Measurements from ENCODE around the gene JAML.

The JAML gene

DNA sequence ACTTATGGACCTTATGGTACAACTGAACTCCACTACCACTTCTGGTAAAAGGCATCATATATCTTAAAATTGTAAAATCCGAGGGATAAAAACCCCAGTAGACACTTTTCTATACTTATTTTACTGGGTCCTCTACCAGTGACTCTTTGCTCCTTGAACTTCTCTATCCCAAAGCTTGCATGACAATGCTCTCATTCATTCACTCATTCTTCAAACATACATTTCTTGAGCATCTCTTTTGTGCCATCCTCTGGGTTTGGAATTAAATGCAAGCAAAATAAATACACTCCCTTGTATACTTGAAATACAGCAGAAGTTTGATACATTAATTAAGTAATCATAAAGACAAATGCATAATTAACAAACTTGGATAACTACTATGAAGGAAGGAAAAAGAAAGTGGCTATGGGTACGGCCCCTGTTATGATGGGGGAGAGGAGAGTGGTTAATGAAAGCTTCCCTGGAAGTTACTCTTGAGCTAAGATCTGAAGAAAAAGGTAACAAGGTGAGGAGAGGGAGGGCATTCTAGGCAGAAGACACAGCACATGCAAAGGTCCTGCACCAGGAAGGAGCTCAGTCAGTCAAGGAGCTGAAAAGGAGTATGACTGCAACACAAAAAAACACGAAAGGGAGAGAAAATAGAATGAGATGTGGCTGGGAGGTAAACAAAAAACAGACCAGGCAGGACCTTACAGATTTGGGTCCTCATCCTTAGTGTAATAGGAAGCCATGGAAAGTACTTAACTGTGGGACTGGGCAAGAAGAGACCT is 19.4 kb upstream of the JAML start:
- no peaks in the 10 kb centered on the region for H3F3A ChIP-seq (ENCODE audit: insufficient read depth, low read length)
- no peaks in the 10 kb centered on the region for H3K9me3 ChIP-seq (ENCODE audit: low read length)
- no peaks in the 10 kb centered on the region for H3K4me1 ChIP-seq (ENCODE audit: insufficient read depth, low read length, severe bottlenecking)
- no peak overlapping the region for H2AFZ ChIP-seq (ENCODE audit: low read length)
- no peaks in the 10 kb centered on the region for H3K27me3 ChIP-seq (ENCODE audit: insufficient read depth, low read length)
- H3K9ac ChIP-seq (ENCODE audit: low read length) = no peak overlapping the region
- H3K27ac ChIP-seq (ENCODE audit: low read depth, low read length, poor library complexity, severe bottlenecking) = no peak overlapping the region
- H3K4me2 ChIP-seq (ENCODE audit: low read length) = no peak overlapping the region
- no peaks in the 10 kb centered on the region for H4K20me1 ChIP-seq (ENCODE audit: insufficient read depth, low read length)
- TF ChIP-seq EZH2 (IDR thresholded peaks at IDR 0.05; ENCODE audit: borderline replicate concordance, low read length) = no peak
- TF ChIP-seq, protein P1, sequence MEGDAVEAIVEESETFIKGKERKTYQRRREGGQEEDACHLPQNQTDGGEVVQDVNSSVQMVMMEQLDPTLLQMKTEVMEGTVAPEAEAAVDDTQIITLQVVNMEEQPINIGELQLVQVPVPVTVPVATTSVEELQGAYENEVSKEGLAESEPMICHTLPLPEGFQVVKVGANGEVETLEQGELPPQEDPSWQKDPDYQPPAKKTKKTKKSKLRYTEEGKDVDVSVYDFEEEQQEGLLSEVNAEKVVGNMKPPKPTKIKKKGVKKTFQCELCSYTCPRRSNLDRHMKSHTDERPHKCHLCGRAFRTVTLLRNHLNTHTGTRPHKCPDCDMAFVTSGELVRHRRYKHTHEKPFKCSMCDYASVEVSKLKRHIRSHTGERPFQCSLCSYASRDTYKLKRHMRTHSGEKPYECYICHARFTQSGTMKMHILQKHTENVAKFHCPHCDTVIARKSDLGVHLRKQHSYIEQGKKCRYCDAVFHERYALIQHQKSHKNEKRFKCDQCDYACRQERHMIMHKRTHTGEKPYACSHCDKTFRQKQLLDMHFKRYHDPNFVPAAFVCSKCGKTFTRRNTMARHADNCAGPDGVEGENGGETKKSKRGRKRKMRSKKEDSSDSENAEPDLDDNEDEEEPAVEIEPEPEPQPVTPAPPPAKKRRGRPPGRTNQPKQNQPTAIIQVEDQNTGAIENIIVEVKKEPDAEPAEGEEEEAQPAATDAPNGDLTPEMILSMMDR (IDR thresholded peaks at IDR 0.05; ENCODE audit: low read length) = no peak
- no peaks in the 10 kb centered on the region for H3K36me3 ChIP-seq (ENCODE audit: insufficient read depth, low read length)
- no peaks in the 10 kb centered on the region for H3K9me2 ChIP-seq (ENCODE audit: low read depth, low read length)
- no peak overlapping the region for H3K4me3 ChIP-seq (ENCODE audit: low read depth, low read length, poor library complexity, severe bottlenecking)
- H3K79me2 ChIP-seq (ENCODE audit: insufficient read depth, low read length) = no peaks in the 10 kb centered on the region

DNA sequence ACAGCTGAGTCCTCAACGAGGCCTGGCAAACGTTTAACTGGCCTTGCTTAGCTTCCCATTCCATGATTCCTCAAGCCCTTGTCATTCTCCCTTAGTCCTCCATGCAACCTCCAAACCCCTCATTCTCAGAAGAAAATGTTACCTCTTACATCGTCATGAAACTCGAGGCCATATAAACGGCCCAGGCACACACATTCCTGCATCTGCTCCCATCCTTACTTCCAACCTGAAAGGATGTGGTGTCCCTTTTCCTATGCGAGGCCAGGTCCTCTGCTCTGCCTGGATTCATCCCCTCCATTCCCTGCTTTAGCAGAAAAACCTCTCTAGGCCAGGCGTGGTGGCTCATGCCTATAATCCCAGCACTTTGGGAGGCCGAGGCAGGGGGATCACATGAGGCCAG is 18.4 kb upstream of the JAML start:
- Histone ChIP-seq H3K27ac (ENCODE audit: low read depth, low read length, poor library complexity, severe bottlenecking) (no peak overlapping the region), H3K36me3 (ENCODE audit: insufficient read depth, low read length) (no peaks in the 10 kb centered on the region), H4K20me1 (ENCODE audit: insufficient read depth, low read length) (no peaks in the 10 kb centered on the region), H3K4me1 (ENCODE audit: insufficient read depth, low read length, severe bottlenecking) (no peaks in the 10 kb centered on the region), H2AFZ (ENCODE audit: low read length) (no peak overlapping the region), H3K9me2 (ENCODE audit: low read depth, low read length) (no peaks in the 10 kb centered on the region), H3K9ac (ENCODE audit: low read length) (no peak overlapping the region), H3K4me3 (ENCODE audit: low read depth, low read length, poor library complexity, severe bottlenecking) (no peak overlapping the region), H3K4me2 (ENCODE audit: low read length) (no peak overlapping the region), H3F3A (ENCODE audit: insufficient read depth, low read length) (no peaks in the 10 kb centered on the region), H3K79me2 (ENCODE audit: insufficient read depth, low read length) (no peaks in the 10 kb centered on the region), H3K9me3 (ENCODE audit: low read length) (no peaks in the 10 kb centered on the region), H3K27me3 (ENCODE audit: insufficient read depth, low read length) (no peaks in the 10 kb centered on the region)
- TF ChIP-seq, protein P1 (IDR thresholded peaks at IDR 0.05; ENCODE audit: low read length) = no peak
- TF ChIP-seq EZH2 (IDR thresholded peaks at IDR 0.05; ENCODE audit: borderline replicate concordance, low read length) = no peak

DNA sequence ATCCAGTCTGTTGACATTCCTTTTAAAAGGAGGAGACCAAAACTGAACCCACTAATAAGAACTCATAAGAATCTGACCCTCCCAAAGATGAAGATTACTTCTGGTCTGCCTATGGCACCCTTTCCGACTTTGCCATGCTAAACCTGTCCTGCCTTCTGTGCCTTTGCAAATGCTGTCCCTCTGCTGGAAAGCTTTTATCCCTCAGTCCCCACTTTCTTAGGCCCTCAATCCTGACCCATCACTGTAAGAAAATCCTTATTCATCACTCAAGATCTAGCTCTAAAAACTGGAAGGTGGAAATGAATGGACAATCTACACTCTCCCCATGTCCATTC is 16.9 kb upstream of the JAML start:
- no peaks in the 10 kb centered on the region for H4K20me1 ChIP-seq (ENCODE audit: insufficient read depth, low read length)
- H3K9me3 ChIP-seq (ENCODE audit: low read length) = no peaks in the 10 kb centered on the region
- no peaks in the 10 kb centered on the region for H3K27me3 ChIP-seq (ENCODE audit: insufficient read depth, low read length)

More for the DNA sequence above, 16.9 kb upstream of the JAML start:
- Histone ChIP-seq H3K36me3 (ENCODE audit: insufficient read depth, low read length) (no peaks in the 10 kb centered on the region), H3K4me1 (ENCODE audit: insufficient read depth, low read length, severe bottlenecking) (no peaks in the 10 kb centered on the region), H3F3A (ENCODE audit: insufficient read depth, low read length) (no peaks in the 10 kb centered on the region), H3K4me3 (ENCODE audit: low read depth, low read length, poor library complexity, severe bottlenecking) (no peak overlapping the region), H3K79me2 (ENCODE audit: insufficient read depth, low read length) (no peaks in the 10 kb centered on the region), H3K9me2 (ENCODE audit: low read depth, low read length) (no peaks in the 10 kb centered on the region), H2AFZ (ENCODE audit: low read length) (no peak overlapping the region), H3K27ac (ENCODE audit: low read depth, low read length, poor library complexity, severe bottlenecking) (no peak overlapping the region), H3K9ac (ENCODE audit: low read length) (no peak overlapping the region), H3K4me2 (ENCODE audit: low read length) (no peak overlapping the region)
- no peak for TF ChIP-seq EZH2 (IDR thresholded peaks at IDR 0.05; ENCODE audit: borderline replicate concordance, low read length)
- TF ChIP-seq, protein P1 (IDR thresholded peaks at IDR 0.05; ENCODE audit: low read length) = no peak

Measured in OCI-LY1 (cell line).